G401 (cell line): ENCODE data around the gene CACNA2D4. TPM values are rescaled to one million over a fixed set of nuclear protein-coding genes. Genes with fewer than 3 reads are reported as not detected.
A peak's percentile ranks its signal among the peaks of the same experiment; 100 is the strongest.

Source experiments
- DNase-seq: peaks from one replicate; pipeline ENCODE4 v3.0.0-alpha.2; 2015; ENCODE audit warnings: low spot score
- in situ Hi-C: cut with HindIII; loops from 2 replicates; pipeline ENCODE4 v1.10.0; 2016; ENCODE audit warnings: low sequenced_read_pairs, mixed read lengths
- total RNA-seq: library from RNA; depleted of rRNA; stranded (reverse); fragments of >200 nt; shearing (Covaris generic); gene quantifications from 2 replicates; pipeline ENCODE4 v1.2.3, GENCODE V29; 2014

The CACNA2D4 gene
- total RNA-seq, 1 experiment from 2014 or later: not detected

DNA sequence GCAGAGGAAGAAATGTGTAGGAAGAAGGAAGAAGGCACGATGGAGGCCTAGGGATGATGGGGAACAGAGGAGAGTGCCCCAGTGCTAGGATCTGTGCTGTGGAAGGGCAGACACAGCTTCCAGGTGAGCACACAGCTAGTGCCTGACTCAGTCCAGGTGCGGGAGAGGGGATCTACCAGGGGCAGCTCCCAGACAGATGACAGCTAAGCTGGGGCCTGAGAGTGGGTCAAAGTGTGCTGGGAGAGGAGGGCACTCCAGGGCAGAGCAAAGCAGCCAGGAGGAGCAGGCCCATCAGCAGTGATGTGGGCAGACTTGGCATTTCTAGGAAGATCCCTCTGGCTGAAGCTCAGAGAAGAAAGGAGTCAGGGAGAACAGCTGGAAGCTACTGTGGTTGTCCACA, 61.4 kb downstream of the CACNA2D4 start:
- no peak for DNase-seq
- in situ Hi-C loops: no loop called here

- no peak for DNase-seq
- in situ Hi-C loops: no loop called here
Measured at GRCh38 chr12:1855241-1855640, 63.2 kb downstream of the CACNA2D4 start.

DNA sequence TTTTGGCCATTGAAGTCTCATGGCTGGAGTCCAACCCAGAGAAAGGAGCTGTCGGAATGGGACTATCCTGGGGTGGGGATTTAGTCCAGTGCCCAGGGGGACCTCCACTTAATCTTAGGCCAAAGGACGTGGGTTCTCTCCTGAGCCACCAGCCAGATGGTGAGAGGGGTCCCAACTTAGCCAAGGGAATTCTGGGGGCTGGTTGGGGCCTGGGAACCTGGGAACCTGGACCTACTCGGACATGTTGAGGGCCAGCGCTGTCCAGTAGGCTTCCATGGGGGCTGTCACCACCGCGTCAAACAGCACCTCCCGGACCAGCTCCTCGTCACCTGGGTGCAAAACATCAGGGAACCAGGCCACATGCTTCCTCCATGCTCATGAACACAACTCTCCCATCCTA, 64.7 kb downstream of the CACNA2D4 start:
- in situ Hi-C loops: no loop called here
- no peak for DNase-seq

GRCh38 chr12:1852076-1852475, 66.4 kb downstream of the CACNA2D4 start:
- in situ Hi-C loops: no loop called here
- no peak for DNase-seq

GRCh38 chr12:1851151-1851701, 67.2 kb downstream of the CACNA2D4 start:
- in situ Hi-C loops: no loop called here
- no peak for DNase-seq

- peak; percentile 75 for DNase-seq
Measured at GRCh38 chr12:1848745-1849144, 69.7 kb downstream of the CACNA2D4 start.

DNA sequence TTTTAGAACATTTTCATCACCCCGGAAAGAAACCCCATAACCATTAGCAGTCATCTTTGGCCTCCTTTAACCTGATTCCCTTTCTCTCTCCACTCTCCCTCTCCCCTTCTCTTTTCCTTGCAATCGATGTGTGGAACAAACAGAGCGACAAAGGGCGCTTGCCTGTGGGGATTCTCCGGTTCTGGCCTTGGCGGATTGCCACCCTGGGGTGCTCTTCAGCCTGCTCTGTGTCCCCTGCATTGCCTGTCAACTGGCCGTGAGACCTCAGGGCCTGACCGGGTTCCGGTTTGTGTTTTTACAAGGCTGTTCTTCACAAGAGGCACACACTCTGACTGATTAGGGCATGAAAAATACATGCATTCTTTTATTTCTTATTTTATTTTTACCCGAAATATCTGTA, 70.3 kb downstream of the CACNA2D4 start:
- in situ Hi-C loops: no loop called here
- DNase-seq: no peak

More at GRCh38 chr12:1848745-1849144, 69.7 kb downstream of the CACNA2D4 start:
- in situ Hi-C loops: no loop called here

DNA sequence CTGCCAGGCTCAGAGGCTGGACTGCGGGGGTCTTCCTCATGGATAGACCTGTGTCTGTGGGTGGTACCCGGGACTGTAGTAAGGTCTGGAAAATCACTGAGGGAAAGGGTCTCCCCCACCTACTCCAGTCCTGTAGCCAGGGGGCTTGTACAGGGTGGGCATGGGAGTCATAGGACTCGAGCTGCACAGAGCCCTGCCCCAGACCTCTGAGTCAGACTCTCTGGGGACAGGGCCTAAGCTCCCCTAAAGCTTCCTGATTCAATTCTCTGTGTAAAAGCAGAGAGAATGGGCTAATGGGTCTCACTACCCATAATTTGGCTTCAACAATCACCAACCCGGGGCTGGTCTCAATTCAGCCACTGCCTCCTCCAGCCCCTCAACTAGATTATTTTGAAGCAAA, 71.0 kb downstream of the CACNA2D4 start:
- no peak for DNase-seq
- in situ Hi-C loops: no loop called here

DNA sequence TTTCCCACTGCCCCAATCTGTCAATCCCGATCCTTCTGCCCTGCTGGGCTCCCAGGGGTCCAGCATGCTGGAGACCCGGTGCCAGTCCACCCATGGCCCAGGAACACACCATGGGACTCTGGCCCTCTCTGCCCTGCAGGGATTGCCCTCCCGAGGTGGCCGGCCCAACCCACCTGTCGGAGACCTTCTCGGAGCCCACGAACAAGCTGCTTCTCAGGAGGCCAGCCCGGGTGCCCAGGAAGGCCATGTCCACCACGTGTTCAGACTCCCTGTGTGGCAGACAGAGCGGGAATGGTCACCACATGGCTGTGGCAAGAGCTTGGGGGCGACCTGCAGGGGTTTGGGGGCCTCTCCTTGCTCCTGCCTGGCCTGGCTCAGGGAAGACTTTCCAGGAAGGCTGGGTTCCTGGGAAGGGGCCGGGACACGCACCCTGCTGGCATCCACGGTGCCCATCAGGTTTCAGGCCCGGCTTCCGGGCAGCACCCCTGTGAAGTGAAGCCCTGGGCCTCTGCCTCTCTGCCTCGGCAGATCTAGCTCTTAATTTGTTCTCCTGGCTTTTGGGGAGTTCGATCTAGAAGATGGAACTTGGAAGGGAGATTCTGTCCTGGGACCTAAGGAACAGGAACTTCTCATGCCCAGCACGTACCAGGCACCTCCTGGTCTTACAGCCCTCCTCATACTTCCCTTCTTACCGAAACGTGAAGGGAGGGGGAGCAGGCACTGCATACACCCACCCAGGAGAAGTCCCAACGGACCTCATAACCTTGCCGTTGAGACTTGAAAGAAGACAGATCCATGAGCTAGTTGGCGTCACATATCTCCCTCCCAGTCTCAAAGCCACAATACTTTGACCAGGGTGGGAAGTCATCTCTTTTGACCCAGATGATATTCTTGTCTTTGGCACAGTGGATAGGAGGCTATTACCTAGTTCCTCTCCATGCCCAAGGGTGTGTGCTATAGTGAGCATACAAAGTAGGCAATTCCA, 71.7 kb downstream of the CACNA2D4 start:
- no peak for DNase-seq
- in situ Hi-C loops: no loop called here

- in situ Hi-C loops: no loop called here
- no peak for DNase-seq
Measured at GRCh38 chr12:1845886-1846285, 72.6 kb downstream of the CACNA2D4 start.

DNA sequence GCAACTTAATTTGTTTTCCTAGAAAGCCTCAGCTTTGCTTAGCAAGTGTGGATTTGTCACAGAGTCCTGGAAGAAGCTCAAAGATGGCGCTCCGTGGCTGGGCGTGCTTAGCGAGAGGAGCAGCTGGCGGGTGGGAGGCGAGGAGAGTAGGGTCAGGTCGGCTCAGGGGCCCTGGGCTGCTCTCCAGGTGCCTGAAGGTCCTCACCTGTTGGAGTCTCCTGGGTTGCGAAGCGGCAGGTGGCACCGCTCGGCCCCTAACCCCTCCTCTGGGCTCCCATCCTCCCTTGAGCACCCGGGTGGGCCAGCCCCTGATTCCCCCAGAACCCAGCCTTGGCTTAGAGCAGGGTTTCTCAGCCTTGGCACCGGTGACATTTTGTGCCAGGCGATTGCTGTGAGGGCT, 73.0 kb downstream of the CACNA2D4 start:
- in situ Hi-C loops: no loop called here
- no peak for DNase-seq

GRCh38 chr12:1844661-1845409, 73.6 kb downstream of the CACNA2D4 start:
- DNase-seq: no peak
- in situ Hi-C loops: no loop called here

- in situ Hi-C loops: no loop called here
- DNase-seq: no peak
Measured at GRCh38 chr12:1844223-1844622, 74.2 kb downstream of the CACNA2D4 start.

GRCh38 chr12:1843641-1844005, 74.8 kb downstream of the CACNA2D4 start:
- in situ Hi-C loops: no loop called here
- no peak for DNase-seq

GRCh38 chr12:1842905-1843640, 75.4 kb downstream of the CACNA2D4 start:
- in situ Hi-C loops: no loop called here

DNA sequence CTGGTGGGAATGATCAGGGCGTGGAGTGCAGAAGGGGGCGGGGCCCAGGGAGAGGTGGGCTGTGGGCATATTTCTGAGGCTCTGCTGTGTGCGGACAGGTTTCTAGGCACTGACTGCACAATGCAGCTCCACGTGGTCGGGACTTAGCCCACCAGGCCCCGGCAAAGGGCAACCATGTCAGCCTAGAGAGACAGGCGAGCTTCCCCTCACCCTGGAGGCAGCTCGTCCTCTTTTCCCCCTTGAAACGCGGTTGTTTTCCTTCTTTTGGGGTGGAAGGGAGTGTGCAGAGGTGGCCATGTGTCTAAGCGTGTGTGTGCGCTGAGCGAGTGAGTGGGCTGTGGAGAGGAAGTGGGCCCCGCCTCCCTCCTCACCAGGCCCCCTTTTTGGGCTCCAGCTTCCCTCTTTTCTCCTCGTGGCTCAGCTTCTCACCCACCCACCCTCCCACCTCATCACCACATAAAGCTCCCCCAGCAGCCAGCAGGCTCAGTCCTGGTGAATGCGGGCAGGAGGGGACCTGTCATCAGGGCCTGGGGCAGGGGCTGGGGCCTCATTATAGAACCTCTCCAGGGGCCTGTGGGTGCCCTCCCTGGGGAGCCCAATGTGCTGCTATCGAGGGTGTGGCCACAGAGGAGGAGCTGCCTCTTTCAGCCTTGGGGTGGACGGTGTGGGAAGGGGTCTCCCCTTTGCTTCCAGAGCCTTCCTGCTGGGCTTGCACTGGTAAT, 76.1 kb downstream of the CACNA2D4 start:
- DNase-seq: no peak
- in situ Hi-C loops: no loop called here

More at GRCh38 chr12:1842905-1843640, 75.4 kb downstream of the CACNA2D4 start:
- DNase-seq: no peak

- in situ Hi-C loops: no loop called here
- DNase-seq: no peak
Measured at GRCh38 chr12:1841586-1842182, 76.8 kb downstream of the CACNA2D4 start.

- no peak for DNase-seq
- in situ Hi-C loops: no loop called here
Measured at GRCh38 chr12:1840981-1841425, 77.4 kb downstream of the CACNA2D4 start.
